Measurements from ENCODE around the gene LMX1B.

DNA sequence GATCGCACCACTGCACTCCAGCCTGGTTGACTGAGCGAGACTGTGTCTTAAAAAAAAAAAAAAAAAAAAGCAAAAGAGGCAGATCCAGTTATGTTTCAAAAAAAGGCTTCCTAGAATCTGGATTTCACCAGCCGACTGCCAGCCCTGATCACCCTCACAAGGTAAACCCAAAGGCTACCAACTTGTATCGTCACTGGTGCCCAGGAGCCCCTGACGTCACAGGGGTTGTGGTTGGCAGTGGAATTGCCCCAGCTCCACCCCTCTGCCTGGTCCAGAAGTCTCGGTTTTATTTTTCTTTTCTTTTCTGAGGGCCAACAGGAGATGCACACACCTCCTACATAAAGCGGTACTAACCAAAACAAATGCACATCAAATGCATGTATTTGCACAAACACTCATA lies 6.0 kb upstream of the LMX1B start:
- TF ChIP-seq KAT7 (CRISPR knock-in tag; IDR thresholded peaks at IDR 0.05; ENCODE audit: borderline replicate concordance) (no peak), SP1 (CRISPR knock-in tag; conservative IDR thresholded peaks at IDR 0.05) (no peak), FOXP1 (CRISPR knock-in tag; IDR thresholded peaks at IDR 0.05; ENCODE audit: borderline replicate concordance) (no peak)
- TF ChIP-seq, protein P1, sequence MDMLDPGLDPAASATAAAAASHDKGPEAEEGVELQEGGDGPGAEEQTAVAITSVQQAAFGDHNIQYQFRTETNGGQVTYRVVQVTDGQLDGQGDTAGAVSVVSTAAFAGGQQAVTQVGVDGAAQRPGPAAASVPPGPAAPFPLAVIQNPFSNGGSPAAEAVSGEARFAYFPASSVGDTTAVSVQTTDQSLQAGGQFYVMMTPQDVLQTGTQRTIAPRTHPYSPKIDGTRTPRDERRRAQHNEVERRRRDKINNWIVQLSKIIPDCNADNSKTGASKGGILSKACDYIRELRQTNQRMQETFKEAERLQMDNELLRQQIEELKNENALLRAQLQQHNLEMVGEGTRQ (CRISPR knock-in tag; IDR thresholded peaks at IDR 0.05): no peak

Measured in WTC11 (cell line).